Body of pancreas (tissue), 4 donors: ENCODE data around the gene COBLL1.

Source experiments
- POLR2A ChIP-seq, 3 donors: fragments of 450-650 bp; IDR thresholded peaks; one replicate each; pipeline ENCODE4 v1.6.1; 2016; ENCODE audit warnings: antibody characterized with exemption in 3 of 3, mild to moderate bottlenecking in 2 of 3
- TF ChIP-seq, protein P1 (sequence below), 7 experiments: fragments of 450-650 bp in 4 of 7; fragments of 200-600 bp in 3 of 7; sonication (generic) in 3 of 7; IDR thresholded peaks; one replicate each; pipeline ENCODE4 v1.5.1; 2016 to 2019; ENCODE audit warnings: antibody characterized with exemption in 7 of 7

- TF ChIP-seq, protein P1, sequence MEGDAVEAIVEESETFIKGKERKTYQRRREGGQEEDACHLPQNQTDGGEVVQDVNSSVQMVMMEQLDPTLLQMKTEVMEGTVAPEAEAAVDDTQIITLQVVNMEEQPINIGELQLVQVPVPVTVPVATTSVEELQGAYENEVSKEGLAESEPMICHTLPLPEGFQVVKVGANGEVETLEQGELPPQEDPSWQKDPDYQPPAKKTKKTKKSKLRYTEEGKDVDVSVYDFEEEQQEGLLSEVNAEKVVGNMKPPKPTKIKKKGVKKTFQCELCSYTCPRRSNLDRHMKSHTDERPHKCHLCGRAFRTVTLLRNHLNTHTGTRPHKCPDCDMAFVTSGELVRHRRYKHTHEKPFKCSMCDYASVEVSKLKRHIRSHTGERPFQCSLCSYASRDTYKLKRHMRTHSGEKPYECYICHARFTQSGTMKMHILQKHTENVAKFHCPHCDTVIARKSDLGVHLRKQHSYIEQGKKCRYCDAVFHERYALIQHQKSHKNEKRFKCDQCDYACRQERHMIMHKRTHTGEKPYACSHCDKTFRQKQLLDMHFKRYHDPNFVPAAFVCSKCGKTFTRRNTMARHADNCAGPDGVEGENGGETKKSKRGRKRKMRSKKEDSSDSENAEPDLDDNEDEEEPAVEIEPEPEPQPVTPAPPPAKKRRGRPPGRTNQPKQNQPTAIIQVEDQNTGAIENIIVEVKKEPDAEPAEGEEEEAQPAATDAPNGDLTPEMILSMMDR (IDR thresholded peaks at IDR 0.05): no peak
- TF ChIP-seq POLR2A (IDR thresholded peaks at IDR 0.05): no peak
Measured at GRCh38 chr2:164760179-164760578, 81.4 kb downstream of the COBLL1 start.
